GM18858 (cell line): ENCODE data around the gene EPHA6.
"Not testable (repeated sequence)": the region's sequence is repeated elsewhere in the genome, so short reads cannot be mapped to it uniquely, and the experiment has no call there.

Source experiments
- ATAC-seq: cut with Tn5 transposase; IDR thresholded peaks from one replicate; pipeline ENCODE4 v1.9.1; 2021; ENCODE audit not compliant: unreplicated experiment

Gene EPHA6

DNA sequence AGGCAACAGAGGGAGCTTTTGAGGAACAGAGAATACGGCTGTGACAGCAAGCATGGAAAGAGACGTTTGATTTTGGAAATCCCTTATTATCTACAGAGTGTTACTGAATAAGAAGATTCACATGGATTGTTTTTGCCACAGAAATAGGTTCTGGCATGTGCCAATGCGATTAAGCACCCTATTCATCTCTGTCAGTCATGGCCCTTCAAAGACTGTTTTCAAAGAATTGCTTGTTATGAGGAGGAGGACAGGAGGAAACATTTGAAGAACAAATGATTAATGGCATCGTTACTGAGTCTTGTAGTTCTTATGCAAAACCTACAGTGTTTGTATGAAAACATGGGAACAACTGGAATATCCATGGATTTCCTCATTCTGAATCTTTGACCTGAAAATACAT lies 86.2 kb downstream of the EPHA6 start:
- no peak for ATAC-seq

DNA sequence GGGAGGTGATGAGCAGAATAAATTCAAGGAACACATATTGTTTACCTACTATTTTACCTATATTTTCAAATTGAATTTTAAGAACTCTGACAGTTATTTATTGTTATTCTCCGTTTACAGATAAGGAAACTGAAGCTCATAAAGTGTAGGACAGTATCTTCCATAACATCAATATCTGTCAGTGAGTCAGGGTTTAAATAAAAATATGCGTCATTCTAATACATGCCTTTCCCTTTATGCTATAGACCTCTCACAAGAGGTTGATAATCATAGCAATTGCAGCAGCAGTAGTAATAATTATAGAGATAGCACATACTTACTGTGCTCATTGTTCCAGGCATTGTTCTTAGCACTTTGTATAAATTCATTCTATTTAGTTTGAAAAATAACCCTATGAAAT lies 101.1 kb downstream of the EPHA6 start:
- ATAC-seq, result no peak

DNA sequence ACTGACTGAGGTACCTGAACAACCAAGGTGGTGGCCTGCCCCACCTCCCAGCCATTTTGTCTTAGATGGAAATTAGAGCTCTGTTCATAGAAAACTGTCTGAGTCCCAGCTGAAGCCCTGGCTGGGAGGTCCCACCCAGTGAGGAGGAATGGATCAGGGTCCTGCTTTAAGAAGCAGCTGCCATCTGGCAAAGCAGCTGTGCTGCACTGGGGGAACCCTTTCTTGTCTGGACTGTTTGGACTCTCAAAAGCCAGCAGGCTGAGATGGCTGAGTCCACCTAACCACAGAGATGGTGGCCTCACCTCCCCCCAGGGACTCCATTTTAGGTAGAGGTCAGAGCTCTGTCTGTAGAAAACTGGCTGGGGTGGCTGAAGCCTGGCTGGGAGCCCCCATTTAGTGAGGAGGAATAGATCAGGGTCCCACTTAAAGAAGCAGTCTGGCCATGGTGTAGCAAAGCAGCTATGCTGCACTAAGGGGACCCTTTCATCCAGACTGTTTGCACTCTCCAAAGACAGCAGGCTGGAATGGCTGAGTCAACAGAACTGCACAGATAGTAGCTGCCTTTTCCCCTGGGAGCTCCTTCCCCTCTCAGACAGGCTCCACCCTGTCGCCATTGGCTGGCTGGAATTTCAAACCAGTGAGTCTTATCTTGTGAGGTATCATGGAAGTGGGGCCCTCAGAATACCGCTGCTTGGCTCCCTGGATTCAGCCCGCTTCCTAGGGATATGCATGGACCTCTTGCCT lies 116.9 kb downstream of the EPHA6 start:
- no peak for ATAC-seq

DNA sequence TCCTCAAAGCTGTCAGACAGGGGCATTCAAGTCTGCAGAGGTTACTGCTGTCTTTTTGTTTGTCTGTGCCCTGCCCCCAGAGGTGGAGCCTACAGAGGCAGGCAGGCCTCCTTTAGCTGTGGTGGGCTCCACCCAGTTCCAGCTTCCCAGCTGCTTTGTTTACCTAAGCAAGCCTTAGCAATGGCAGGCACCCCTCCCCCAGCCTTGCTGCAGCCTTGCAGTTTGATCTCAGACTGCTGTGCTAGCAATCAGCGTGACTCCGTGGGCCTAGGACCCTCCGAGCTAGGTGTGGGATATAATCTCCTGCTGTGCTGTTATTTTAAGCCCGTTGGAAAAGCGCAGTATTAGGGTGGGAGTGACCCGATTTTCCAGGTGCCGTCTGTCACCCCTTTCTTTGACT lies 127.7 kb downstream of the EPHA6 start:
- not testable (repeated sequence) for ATAC-seq

DNA sequence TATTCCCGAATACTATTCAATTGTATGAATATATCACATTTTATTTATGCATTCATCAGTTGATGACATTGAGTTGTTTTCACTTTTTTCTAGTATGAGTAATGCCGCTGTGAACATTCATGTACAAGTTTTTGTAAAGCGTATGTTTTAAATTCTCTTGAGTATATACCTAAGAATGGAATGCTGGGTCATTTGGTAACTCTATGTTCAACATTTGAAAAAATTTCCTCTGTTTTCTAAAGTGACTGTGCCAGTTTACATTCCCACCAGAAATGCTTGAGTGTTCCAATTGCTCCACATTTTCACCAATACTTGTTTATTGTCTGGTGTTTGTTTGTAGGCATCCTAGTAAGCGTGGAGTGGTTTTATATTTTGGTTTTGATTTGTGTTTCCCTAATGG lies 144.5 kb downstream of the EPHA6 start:
- ATAC-seq, result no peak

DNA sequence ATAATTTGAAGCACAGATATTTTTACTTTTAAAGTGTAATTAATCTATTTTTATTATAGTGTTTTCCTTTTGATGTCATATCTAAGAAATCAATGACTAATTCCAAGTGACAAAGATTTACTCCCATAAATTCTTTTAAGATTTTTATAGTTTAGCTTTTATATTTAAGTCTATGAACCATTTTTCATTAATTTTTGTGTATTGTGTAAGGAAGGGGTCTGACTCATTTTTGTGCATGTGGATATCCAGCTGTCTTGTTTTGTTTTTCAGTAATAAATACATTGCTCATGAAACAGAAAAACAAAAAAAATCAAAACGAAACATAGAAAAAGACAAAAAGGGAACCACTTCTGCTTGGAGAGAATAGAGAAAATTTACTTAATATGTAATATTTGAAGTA lies 145.1 kb downstream of the EPHA6 start:
- no peak for ATAC-seq

DNA sequence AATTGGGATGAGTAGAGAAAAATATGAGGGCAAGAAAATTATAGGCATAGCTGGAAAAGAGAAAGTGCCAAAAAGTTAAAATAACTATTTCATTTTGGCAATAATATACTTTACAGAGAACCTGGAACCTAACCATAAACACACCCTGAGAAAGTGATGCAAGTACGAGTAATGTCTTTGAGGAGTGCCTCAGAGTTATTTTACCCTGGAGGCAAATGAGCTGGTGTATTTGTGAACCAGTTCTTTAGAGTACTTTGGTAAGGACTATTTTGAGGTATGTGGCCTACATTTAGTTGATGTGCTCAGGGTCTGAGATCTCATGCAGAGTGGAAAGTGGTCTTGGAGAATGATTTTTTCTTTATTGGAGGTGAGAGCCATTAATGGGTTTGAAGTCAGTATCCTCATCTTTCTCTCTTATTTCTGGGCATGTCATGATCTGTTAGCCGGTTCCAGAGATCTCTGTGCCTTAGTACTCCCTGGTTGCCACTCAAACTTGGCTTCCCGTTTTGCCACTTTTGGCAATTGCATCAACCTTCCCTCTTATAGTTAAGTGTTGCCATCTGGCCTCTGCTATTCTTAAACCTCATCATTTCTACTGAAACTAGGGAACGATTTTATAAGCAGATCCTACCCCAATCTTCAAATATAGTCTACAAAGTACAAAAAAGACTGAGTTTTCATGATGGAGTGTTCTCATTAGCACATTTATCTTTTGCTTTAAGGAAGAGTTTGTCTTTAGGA lies 145.7 kb downstream of the EPHA6 start:
- ATAC-seq, result no peak

DNA sequence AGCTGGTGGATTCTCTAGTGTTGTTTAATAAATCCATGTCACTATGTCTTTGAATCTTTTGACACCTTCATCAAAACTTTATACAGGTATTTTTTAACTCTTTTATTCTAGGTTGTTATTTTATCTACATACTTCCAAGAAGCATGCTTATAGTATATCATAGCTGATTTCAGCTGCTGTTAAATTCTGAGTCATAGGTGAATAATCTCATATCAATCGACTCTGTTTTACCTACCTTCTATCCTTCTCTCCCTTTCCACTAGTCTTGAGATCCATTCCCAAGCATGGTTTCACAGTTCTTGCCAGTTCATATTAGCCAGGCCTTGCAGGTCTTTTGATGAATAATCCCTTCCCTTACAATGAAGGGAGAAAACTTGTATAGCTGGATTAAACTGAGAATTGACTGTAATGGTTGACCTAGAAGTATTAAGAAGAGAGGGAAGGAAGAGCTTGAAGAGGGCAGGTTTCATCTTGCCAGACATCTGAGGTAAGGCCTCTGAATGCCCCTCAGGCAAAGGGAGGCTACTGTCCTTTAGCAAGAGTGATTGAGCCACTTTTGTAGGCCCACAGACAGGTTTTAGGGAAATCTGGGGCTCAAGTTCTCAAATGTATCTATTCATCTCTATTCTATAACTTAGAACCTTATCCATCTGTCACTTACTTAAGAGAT lies 146.4 kb downstream of the EPHA6 start:
- ATAC-seq, result no peak

DNA sequence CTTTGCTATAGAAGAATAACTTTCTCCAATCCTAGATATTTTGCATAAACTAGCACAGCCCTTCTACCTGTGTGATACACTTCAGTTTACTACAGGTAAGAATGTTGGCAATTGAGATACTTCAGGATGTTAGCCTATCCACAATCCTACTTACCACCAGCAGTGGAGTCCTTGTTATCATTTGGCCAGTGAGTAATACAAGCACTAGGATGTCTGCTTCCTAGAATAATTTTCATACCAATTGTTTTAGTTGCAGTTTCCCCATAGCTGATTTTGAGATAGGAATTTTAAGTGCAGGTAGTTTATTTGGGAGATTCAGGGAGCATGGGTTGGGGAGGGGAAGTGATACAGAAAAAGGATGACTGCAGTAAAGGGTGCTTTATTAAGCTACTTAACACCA lies 147.2 kb downstream of the EPHA6 start:
- no peak for ATAC-seq

DNA sequence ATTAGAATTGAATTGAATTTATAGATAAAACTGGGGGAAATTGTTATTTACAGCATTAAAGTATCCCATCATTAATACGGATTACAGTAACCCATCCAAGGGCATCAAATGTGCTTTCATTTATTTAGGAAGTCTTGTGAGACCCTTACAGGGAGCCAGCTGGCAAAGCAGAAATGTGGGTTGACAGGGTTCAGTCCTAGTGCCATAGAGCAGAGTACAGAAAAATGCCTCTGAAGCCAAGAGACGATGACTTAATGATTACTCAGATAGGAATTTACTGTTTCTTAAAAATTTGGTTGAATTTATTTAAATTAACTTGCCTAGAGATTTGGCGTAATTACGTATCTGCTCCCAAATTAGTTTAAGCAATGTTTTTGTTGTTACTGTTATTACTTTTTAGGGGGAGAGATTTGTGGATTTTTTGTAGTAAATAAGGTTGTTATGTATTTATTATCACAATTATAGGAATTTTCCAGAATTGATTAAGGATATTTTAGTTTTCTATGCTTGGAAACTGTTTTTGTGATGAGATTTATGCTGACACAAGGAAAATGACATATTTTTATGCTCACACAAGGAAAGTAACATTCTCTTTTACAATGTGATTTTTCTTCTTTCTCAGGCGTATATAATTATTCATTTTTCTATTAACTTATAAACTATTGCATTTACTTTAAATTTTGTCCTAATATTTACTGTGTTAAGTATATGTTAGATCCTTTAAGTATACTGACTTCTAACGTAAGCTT lies 152.0 kb downstream of the EPHA6 start:
- ATAC-seq, result no peak

DNA sequence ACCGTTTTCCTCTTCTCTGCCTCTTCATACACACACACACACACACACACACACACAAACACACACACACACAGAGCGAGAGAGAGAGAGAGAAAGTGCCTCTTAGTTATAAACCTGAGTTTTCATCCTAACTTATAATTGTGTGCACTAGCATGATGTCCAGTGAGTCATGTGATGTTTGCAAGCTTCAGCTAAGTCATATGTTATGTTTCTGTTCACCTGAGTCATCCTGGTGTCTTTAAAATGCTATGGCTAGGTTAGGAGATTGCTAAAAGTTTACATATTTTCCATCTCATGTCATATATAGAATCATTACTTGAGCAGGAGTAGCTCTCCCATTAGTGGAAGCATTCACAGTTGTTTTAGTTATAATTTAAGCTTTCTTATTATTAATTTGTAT lies 155.8 kb downstream of the EPHA6 start:
- no peak for ATAC-seq

DNA sequence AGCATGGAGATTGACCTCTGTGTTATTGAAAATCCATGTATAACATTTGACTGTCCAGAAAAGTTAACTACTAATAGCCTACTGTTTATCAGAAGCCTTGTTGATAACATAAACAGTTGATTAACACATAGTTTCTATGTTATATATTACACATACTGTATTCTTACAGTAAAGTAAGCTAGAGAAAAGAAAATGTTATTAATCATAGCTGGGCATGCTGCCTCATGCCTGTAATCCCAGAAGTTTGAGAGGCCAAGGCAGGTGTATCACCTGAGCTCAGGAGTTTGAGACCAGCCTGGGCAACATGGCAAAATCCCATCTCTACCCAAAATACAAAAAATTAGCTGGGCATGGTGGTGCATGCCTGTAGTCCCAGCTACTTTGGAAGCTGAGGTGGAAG lies 163.3 kb downstream of the EPHA6 start:
- ATAC-seq, result no peak

DNA sequence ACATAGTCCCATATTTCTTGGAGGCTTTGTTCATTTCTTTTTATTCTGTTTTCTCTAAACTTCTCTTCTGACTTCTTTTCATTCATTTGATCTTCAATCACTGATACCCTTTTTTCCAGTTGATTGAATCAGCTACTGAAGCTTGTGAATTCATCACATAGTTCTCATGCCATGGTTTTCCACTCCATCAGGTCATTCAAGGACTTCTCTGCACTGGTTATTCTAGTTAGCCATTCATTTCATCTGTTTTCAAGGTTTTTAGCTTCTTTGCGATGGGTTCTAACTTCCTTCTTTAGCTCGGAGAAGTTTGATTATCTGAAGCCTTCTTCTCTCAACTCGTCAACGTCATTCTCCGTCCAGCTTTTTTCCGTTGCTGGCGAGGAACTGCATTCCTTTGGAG lies 169.3 kb downstream of the EPHA6 start:
- ATAC-seq, result not testable (repeated sequence)

DNA sequence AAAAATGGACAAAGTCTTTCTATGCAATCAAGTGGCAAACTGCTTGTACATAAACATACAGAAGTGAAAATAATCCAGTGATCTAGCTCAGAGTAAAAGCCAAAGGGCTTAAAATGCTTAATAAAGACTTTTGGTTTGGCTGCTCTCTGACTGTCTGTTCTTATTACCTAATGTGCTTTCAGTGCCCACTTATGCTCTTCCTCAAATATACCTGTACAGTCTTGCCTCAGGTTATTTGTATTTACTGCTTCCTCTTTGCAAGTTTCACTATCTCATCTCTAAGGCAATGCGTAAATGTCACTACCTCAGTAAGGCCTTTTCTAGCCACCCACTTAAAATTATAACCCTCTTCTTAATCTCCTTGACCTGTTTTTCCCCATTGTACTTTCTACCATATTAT lies 171.8 kb downstream of the EPHA6 start:
- ATAC-seq, result peak; percentile 46

DNA sequence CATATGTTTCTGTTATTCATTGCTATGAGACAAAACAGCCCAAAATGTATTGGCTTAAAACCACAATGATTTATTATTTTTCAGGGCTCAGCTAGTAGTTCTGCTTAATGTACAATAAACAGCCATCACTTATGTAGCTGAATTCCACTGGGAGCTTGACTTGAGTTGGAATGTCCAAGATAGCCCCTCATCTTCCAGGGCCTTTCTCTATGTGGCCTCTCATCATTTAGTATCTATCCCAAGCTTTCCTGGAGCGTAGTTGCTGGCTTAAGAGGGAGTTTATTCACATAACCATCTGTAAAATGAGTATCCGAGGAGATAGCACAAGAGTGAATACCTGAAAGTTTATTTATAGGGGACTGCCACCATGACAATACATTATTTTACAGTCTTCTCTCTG lies 176.8 kb downstream of the EPHA6 start:
- no peak for ATAC-seq

DNA sequence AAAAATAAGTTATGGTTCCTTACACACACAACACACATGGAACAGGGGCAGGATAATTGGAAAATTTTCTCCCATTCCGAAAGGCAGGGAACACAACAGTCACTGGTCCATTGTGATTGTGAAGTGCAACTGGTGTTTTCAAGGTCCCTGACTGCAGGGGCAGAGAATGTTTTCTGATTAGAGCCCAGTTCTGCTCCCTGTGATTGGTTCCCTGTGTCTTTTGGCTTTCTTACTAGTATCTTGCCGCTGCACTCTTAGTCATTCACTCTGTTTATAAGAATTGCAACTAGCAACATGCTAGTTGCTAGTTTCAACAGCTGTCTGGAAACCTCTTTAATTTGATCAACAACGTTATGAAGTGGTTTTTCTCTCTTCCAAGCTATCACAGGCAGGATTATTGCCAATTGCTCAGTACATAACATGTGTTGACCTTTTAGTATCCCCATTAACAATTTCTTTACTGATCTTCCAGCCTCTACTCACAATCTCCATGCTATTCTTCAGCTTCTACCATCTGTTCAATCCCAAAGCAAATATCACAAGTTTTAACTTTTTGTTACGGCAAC lies 177.5 kb downstream of the EPHA6 start:
- ATAC-seq, result no peak

DNA sequence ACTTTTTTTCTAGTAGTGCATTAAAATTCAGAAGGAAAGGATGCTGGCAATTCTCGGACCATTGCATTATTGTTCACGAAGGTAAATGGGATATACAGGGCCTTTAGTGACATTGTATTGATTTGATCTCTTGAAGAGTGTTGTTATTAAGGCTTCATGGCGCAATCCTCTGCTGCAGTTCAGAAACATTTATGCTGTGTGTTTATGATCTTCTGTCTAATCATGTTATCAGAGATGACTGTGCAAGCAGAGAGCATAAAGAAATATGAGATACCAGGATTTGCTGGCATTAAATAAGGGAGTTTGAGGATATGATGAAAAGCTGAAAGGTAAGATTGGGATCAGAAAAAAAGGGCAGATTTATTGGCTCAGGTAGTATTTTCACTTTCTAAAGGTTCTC lies 180.6 kb downstream of the EPHA6 start:
- ATAC-seq, result no peak

DNA sequence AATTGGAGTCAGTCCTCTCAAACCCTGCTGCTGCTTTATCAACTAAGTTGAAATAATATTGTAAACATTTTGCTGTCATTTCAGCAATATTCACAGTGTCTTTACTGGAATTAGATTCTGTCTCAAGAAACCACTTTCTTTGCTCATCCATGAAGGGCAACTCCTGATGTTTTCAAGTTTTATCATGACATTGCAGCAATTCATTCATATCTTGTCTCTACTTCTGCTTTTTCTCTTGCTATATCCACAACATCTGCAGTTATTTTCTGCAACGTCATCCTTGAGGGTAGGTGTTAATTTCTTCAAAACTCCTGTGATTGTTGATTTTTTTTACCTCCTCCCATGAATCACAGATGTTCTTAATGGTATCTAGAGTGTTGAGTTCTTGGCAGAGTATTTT lies 181.6 kb downstream of the EPHA6 start:
- ATAC-seq, result no peak

DNA sequence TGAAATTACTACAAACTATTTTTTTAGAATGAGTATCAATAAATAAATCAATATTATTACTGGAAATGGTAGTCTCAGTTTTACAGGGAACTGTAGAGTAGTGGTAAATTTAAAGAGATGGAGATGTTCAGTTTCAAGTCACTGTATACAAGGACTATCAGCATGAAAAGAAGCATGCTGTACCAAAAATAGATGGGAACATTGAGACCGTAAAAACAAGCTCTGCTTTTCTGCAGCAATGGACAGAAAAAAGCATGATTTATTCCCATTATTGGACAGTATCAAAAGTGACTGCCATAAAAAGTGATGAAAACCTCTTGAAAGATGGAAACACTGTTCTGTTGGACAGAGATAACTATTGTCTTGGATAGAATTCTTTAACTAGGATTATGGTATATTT lies 187.2 kb downstream of the EPHA6 start:
- no peak for ATAC-seq

DNA sequence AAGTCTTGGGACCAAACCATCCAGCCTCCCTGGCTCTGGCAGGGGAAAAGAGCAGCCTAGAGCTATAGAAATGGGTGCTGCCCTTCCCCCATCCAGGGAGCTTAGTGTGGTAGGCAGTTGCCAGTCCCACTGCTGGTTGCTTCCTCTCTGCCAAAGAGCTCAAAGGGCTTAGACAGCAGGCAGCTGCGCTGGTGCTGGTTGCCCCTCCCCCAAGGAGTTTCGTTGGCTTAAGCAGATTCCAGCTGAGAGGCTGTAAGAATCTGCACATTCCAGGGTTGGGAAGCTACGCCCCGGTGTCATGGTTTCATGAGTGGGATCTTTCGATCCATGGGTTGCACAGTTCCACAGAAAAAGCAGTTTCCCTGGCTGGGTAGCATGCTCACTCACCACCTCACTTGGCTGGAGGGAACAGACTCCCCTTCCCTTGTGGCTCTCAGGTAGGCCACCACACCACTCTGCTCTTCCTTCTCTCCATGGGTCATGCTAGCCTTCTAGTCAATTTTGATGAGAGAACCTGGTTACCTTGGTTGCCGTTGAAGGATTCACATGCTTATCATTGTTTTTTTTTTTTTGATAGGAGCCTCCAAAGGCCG lies 195.1 kb downstream of the EPHA6 start:
- ATAC-seq, result no peak
